PC-9 (cell line): ENCODE measurements around the gene MOGAT1.

Experiments used
- CTCF ChIP-seq: fragments of 200-600 bp; sonication (generic); conservative IDR thresholded peaks from 2 replicates; pipeline ENCODE4 v1.6.1; 2017; ENCODE audit warnings: mixed run types, antibody characterized with exemption, mild to moderate bottlenecking, moderate library complexity
- EZH2 ChIP-seq: fragments of 200-600 bp; sonication (generic); IDR thresholded peaks from 2 replicates; pipeline ENCODE4 v1.8.0; 2017; ENCODE audit warnings: antibody characterized with exemption, low read depth

GRCh38 chr2:222652491-222653255 is 18.8 kb upstream of the MOGAT1 start:
- TF ChIP-seq CTCF: no peak
- no peak for TF ChIP-seq EZH2
